ENCODE results near the gene GSTA1.
A peak's percentile ranks its signal among the peaks of the same experiment; 100 is the strongest.
"Not testable (repeated sequence)": the region's sequence is repeated elsewhere in the genome, so short reads cannot be mapped to it uniquely, and the experiment has no call there.

GSTA1 gene

GRCh38 chr6:52803668-52804255 is at the start of gene GSTA1:
Gene GSTA1, minus strand, starts transcription at chr6:52803816. Its CDS starts 4,549 bp downstream, at chr6:52799267.
- not testable (repeated sequence) for H3K4me3 ChIP-seq (ENCODE audit: low read length); DNase-seq (ENCODE audit: low read depth)

- no peak for DNase-seq (ENCODE audit: low read depth)
- no peak overlapping the region for H3K4me3 ChIP-seq (ENCODE audit: low read length)
- no peak for TF ChIP-seq CTCF (conservative IDR thresholded peaks at IDR 0.05; ENCODE audit: low read depth, low read length)
Measured at GRCh38 chr6:52849137-52849536, 45.5 kb upstream of the GSTA1 start.

- no peak for TF ChIP-seq CTCF (conservative IDR thresholded peaks at IDR 0.05; ENCODE audit: low read depth, low read length)
- H3K4me3 ChIP-seq (ENCODE audit: low read length), result no peak overlapping the region
- DNase-seq (ENCODE audit: low read depth), result no peak
Measured at GRCh38 chr6:52846002-52846401, 42.4 kb upstream of the GSTA1 start.

GRCh38 chr6:52843605-52844004 is 40.0 kb upstream of the GSTA1 start:
- H3K4me3 ChIP-seq (ENCODE audit: low read length), result no peak overlapping the region
- TF ChIP-seq CTCF (conservative IDR thresholded peaks at IDR 0.05; ENCODE audit: low read depth, low read length), result no peak
- no peak for DNase-seq (ENCODE audit: low read depth)

- no peak within 1 kb of the TSS for H3K4me3 ChIP-seq (ENCODE audit: low read length)
- no peak for TF ChIP-seq CTCF (conservative IDR thresholded peaks at IDR 0.05; ENCODE audit: low read depth, low read length)
- no peak for DNase-seq (ENCODE audit: low read depth)
Measured at GRCh38 chr6:52840763-52841585, 37.4 kb upstream of the GSTA1 start, which contains the start of gene GSTA5. Gene GSTA5, minus strand, starts transcription at chr6:52840813.

- TF ChIP-seq CTCF (conservative IDR thresholded peaks at IDR 0.05; ENCODE audit: low read depth, low read length), result peak; percentile 80
- H3K4me3 ChIP-seq (ENCODE audit: low read length), result no peak overlapping the region
- DNase-seq (ENCODE audit: low read depth), result peak; percentile 2
Measured at GRCh38 chr6:52839124-52840055, 35.8 kb upstream of the GSTA1 start.

- no peak for DNase-seq (ENCODE audit: low read depth)
- H3K4me3 ChIP-seq (ENCODE audit: low read length), result no peak overlapping the region
- no peak for TF ChIP-seq CTCF (conservative IDR thresholded peaks at IDR 0.05; ENCODE audit: low read depth, low read length)
Measured at GRCh38 chr6:52834481-52834880, 30.9 kb upstream of the GSTA1 start.

GRCh38 chr6:52830869-52831268 is 27.3 kb upstream of the GSTA1 start:
- not testable (repeated sequence) for H3K4me3 ChIP-seq (ENCODE audit: low read length); DNase-seq (ENCODE audit: low read depth)

Measured in retinal pigment epithelial cell (primary cell).